HepG2 (cell line): ENCODE results near the gene WDR82. TPM values are rescaled to one million over a fixed set of nuclear protein-coding genes. Genes with fewer than 3 reads are reported as not detected.

Experiments used
- CBX5 ChIP-seq: sonication (generic); formaldehyde crosslinking; IDR thresholded peaks from 2 replicates; pipeline ENCODE4 v1.4.0; 2020; ENCODE audit warnings: missing genetic modification reagents, borderline replicate concordance
- CHCHD3 ChIP-seq: sonication (generic); formaldehyde crosslinking; IDR thresholded peaks from 2 replicates; pipeline ENCODE4 v1.8.0; 2022; ENCODE audit warnings: mild to moderate bottlenecking, missing genetic modification reagents, moderate library complexity
- ESRRA ChIP-seq: sonication (generic); formaldehyde crosslinking; IDR thresholded peaks from 2 replicates; pipeline ENCODE4 v1.5.1; 2020; ENCODE audit warnings: mild to moderate bottlenecking, low read depth, missing genetic modification reagents
- FOSL2 ChIP-seq: sonication (generic); formaldehyde crosslinking; IDR thresholded peaks from 2 replicates; pipeline ENCODE4 v1.4.0; 2020; ENCODE audit warnings: missing genetic modification reagents
- IKZF5 ChIP-seq: IDR thresholded peaks from 2 replicates; pipeline ENCODE4 v1.6.1; 2018; ENCODE audit warnings: missing genetic modification reagents, mild to moderate bottlenecking, missing compliant biosample characterization
- MEIS2 ChIP-seq: sonication (generic); formaldehyde crosslinking; IDR thresholded peaks from 2 replicates; pipeline ENCODE4 v1.9.0; 2021; ENCODE audit warnings: mild to moderate bottlenecking, missing genetic modification reagents
- NR2C2 ChIP-seq: sonication (generic); formaldehyde crosslinking; IDR thresholded peaks from 2 replicates; pipeline ENCODE4 v1.4.0; 2020; ENCODE audit warnings: missing genetic modification reagents, mild to moderate bottlenecking, moderate library complexity, borderline replicate concordance
- RCOR2 ChIP-seq: IDR thresholded peaks from 2 replicates; pipeline ENCODE4 v1.6.1; 2016; ENCODE audit warnings: missing biosample characterization, missing genetic modification reagents
- SOX13 ChIP-seq, 3 experiments: fragments of 450-650 bp in 1 of 3; sonication (generic) in 1 of 3; formaldehyde crosslinking in 1 of 3; IDR thresholded peaks in 2 of 3; conservative IDR thresholded peaks in 1 of 3; 2 replicates each; pipeline versions ENCODE4 v1.5.0 to v1.6.1; 2016 to 2020; ENCODE audit warnings: antibody characterized with exemption in 1 of 3, mild to moderate bottlenecking in 1 of 3, missing compliant biosample characterization in 1 of 3, missing genetic modification reagents in 1 of 3, moderate library complexity in 1 of 3
- ZBTB43 ChIP-seq: sonication (generic); formaldehyde crosslinking; conservative IDR thresholded peaks from 2 replicates; pipeline ENCODE4 v1.4.0; 2020; ENCODE audit warnings: missing genetic modification reagents
- ZFYVE20 ChIP-seq: sonication (generic); formaldehyde crosslinking; IDR thresholded peaks from 2 replicates; pipeline ENCODE4 v1.8.0; 2023; ENCODE audit warnings: low read depth, mild to moderate bottlenecking, moderate library complexity, missing genetic modification reagents, borderline replicate concordance
- ZNF615 ChIP-seq: sonication (generic); formaldehyde crosslinking; IDR thresholded peaks from 2 replicates; pipeline ENCODE4 v1.5.0; 2020; ENCODE audit warnings: mild to moderate bottlenecking, missing genetic modification reagents, borderline replicate concordance
- ZNF709 ChIP-seq: sonication (generic); formaldehyde crosslinking; IDR thresholded peaks from 2 replicates; pipeline ENCODE4 v1.5.0; 2020; ENCODE audit warnings: mild to moderate bottlenecking, missing genetic modification reagents
- ZNF724P ChIP-seq: sonication (generic); formaldehyde crosslinking; IDR thresholded peaks from 2 replicates; pipeline ENCODE4 v1.8.0; 2022; ENCODE audit warnings: missing genetic modification reagents, borderline replicate concordance
- ZNF878 ChIP-seq: sonication (generic); formaldehyde crosslinking; IDR thresholded peaks from 2 replicates; pipeline ENCODE4 v1.8.1; 2023; ENCODE audit warnings: mild to moderate bottlenecking, missing genetic modification reagents, moderate library complexity
- ZSCAN12 ChIP-seq: sonication (generic); formaldehyde crosslinking; IDR thresholded peaks from 2 replicates; pipeline ENCODE4 v1.9.0; 2021; ENCODE audit warnings: mild to moderate bottlenecking, missing genetic modification reagents
- polyA plus RNA-seq, 8 experiments: library from polyadenylated mRNA; depleted of rRNA in 3 of 8; stranded (reverse) in 7 of 8; unstranded in 1 of 8; fragments of >200 nt; fragmentation: Illumina TruSeq in 4 of 8; extraction: Trizol in 4 of 8; gene quantifications; 2 replicates each; pipeline versions ENCODE4 v1.2.1 to v1.2.3, GENCODE V29; 2011 to 2016; ENCODE audit warnings: low read depth in 4 of 8, missing spikeins in 1 of 8, mixed read lengths in 1 of 8; ENCODE audit not compliant: insufficient read depth in 1 of 8
- total RNA-seq, 5 experiments: library from RNA; depleted of rRNA; stranded (reverse); fragments of >200 nt; fragmentation: Illumina TruSeq; extraction: Trizol; gene quantifications; 2 replicates each; pipeline ENCODE4 v1.2.3, GENCODE V29; 2016; ENCODE audit warnings: low read depth in 1 of 5
- TF ChIP-seq, protein P1 (sequence below): IDR thresholded peaks from 2 replicates; pipeline ENCODE4 v1.6.1; 2016; ENCODE audit warnings: missing compliant biosample characterization, missing genetic modification reagents, borderline replicate concordance
- TF ChIP-seq, protein P2 (sequence below): sonication (generic); formaldehyde crosslinking; IDR thresholded peaks from 2 replicates; pipeline ENCODE4 v1.4.0; 2020; ENCODE audit warnings: mild to moderate bottlenecking, low read depth, missing genetic modification reagents
- TF ChIP-seq, protein P3 (sequence below): sonication (generic); formaldehyde crosslinking; IDR thresholded peaks from 2 replicates; pipeline ENCODE4 v1.5.1; 2020; ENCODE audit warnings: mild to moderate bottlenecking, missing genetic modification reagents, moderate library complexity

Gene WDR82
- total and polyA plus RNA-seq, 2 of the 13 experiments (the other 11 are each of a cell fraction or from before 2014, with no cell fraction given), result 39.1 to 59.5 TPM

- peak; percentile 40 for TF ChIP-seq NR2C2
- TF ChIP-seq CHCHD3 (CRISPR knock-in tag), result 0 out of 2 replicates have a peak, but pooled peaks have one; percentile 30
- TF ChIP-seq, protein P1, sequence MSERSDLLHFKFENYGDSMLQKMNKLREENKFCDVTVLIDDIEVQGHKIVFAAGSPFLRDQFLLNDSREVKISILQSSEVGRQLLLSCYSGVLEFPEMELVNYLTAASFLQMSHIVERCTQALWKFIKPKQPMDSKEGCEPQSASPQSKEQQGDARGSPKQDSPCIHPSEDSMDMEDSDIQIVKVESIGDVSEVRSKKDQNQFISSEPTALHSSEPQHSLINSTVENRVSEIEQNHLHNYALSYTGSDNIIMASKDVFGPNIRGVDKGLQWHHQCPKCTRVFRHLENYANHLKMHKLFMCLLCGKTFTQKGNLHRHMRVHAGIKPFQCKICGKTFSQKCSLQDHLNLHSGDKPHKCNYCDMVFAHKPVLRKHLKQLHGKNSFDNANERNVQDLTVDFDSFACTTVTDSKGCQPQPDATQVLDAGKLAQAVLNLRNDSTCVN (CRISPR knock-in tag), result no peak
- no peak for TF ChIP-seq RCOR2 (CRISPR knock-in tag)
- no peak for TF ChIP-seq ZNF615 (CRISPR knock-in tag)
- TF ChIP-seq CBX5 (CRISPR knock-in tag), result no peak
- no peak for TF ChIP-seq SOX13 (IDR thresholded peaks at IDR 0.05)
- TF ChIP-seq SOX13 (CRISPR knock-in tag; conservative IDR thresholded peaks at IDR 0.05 in 1 of 2, IDR thresholded peaks at IDR 0.05 in 1 of 2), result no peak
- peak; percentile 90; the same call in 1 of the 2 replicates for TF ChIP-seq MEIS2 (CRISPR knock-in tag)
- TF ChIP-seq ZSCAN12 (CRISPR knock-in tag), result peak; percentile 93
- TF ChIP-seq IKZF5 (CRISPR knock-in tag), result peak; percentile 36; the same call in 1 of the 2 replicates
- TF ChIP-seq ZFYVE20 (CRISPR knock-in tag), result peak; percentile 84; the same call in 1 of the 2 replicates
- TF ChIP-seq, protein P2, sequence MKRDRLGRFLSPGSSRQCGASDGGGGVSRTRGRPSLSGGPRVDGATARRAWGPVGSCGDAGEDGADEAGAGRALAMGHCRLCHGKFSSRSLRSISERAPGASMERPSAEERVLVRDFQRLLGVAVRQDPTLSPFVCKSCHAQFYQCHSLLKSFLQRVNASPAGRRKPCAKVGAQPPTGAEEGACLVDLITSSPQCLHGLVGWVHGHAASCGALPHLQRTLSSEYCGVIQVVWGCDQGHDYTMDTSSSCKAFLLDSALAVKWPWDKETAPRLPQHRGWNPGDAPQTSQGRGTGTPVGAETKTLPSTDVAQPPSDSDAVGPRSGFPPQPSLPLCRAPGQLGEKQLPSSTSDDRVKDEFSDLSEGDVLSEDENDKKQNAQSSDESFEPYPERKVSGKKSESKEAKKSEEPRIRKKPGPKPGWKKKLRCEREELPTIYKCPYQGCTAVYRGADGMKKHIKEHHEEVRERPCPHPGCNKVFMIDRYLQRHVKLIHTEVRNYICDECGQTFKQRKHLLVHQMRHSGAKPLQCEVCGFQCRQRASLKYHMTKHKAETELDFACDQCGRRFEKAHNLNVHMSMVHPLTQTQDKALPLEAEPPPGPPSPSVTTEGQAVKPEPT (CRISPR knock-in tag), result peak; percentile 55; the same call in 1 of the 2 replicates
- TF ChIP-seq ESRRA (CRISPR knock-in tag), result peak; percentile 61; the same call in 1 of the 2 replicates
- TF ChIP-seq ZNF878 (CRISPR knock-in tag), result peak; percentile 50; the same call in 1 of the 2 replicates
- TF ChIP-seq FOSL2 (CRISPR knock-in tag), result no peak
- TF ChIP-seq, protein P3, sequence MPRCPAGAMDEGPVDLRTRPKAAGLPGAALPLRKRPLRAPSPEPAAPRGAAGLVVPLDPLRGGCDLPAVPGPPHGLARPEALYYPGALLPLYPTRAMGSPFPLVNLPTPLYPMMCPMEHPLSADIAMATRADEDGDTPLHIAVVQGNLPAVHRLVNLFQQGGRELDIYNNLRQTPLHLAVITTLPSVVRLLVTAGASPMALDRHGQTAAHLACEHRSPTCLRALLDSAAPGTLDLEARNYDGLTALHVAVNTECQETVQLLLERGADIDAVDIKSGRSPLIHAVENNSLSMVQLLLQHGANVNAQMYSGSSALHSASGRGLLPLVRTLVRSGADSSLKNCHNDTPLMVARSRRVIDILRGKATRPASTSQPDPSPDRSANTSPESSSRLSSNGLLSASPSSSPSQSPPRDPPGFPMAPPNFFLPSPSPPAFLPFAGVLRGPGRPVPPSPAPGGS (CRISPR knock-in tag), result peak; percentile 76
- TF ChIP-seq ZBTB43 (CRISPR knock-in tag), result peak; percentile 95
- TF ChIP-seq ZNF709, result peak; percentile 82; the same call in 1 of the 2 replicates
- 0 out of 2 replicates have a peak, but pooled peaks have one; percentile 67 for TF ChIP-seq ZNF724P (CRISPR knock-in tag)
Measured at GRCh38 chr3:52245322-52246263, 32.9 kb downstream of the WDR82 start, which contains the start of gene PPM1M (continued).
